Kidney (tissue), 14 donors: Measurements from ENCODE around the gene RPL34. TPM values are rescaled to one million over a fixed set of nuclear protein-coding genes. Genes with fewer than 3 reads are reported as not detected.

ENCODE experiments used
- DNase-seq, 5 donors: peaks; one replicate each; pipeline ENCODE4 v3.0.0-alpha.2; 2013 to 2020
- FAIRE-seq: peaks from 2 replicates; lab custom pipeline; 2012; peaks lifted over from hg19 to GRCh38; lab: Jason Lieb, UNC
- H3K27ac ChIP-seq, 2 donors: one replicate each; pipeline ENCODE4 v1.7.0; 2013; ENCODE audit warnings: low read depth in 2 of 2, low read length in 2 of 2, inconsistent platforms in 1 of 2
- H3K27me3 ChIP-seq: one replicate; pipeline ENCODE4 v1.7.1; 2013; ENCODE audit warnings: low read length, inconsistent platforms; ENCODE audit not compliant: control insufficient read depth, insufficient read depth
- H3K36me3 ChIP-seq, 3 donors: one replicate each; pipeline versions ENCODE4 v1.7.0 to v1.7.1; 2013; ENCODE audit warnings: low read length in 3 of 3, control low read depth in 1 of 3, inconsistent platforms in 1 of 3; ENCODE audit not compliant: insufficient read depth in 3 of 3, control insufficient read depth in 2 of 3
- H3K4me1 ChIP-seq, 3 donors: one replicate each; pipeline versions ENCODE4 v1.7.0 to v1.7.1; 2013; ENCODE audit warnings: low read length in 3 of 3, inconsistent platforms in 1 of 3, low read depth in 1 of 3; ENCODE audit not compliant: control insufficient read depth in 2 of 3, insufficient read depth in 2 of 3
- H3K4me3 ChIP-seq, 3 donors: one replicate each; pipeline versions ENCODE4 v1.7.0 to v1.8.1; 2013; ENCODE audit warnings: low read length in 3 of 3, control low read depth in 1 of 3, inconsistent platforms in 1 of 3
- H3K9ac ChIP-seq, 3 donors: one replicate each; pipeline versions ENCODE4 v1.7.0 to v1.7.1; 2013; ENCODE audit warnings: low read length in 3 of 3, control low read depth in 1 of 3, inconsistent platforms in 1 of 3
- H3K9me3 ChIP-seq, 3 donors: one replicate each; pipeline versions ENCODE4 v1.7.0 to v1.7.1; 2013; ENCODE audit warnings: low read length in 3 of 3, control low read depth in 1 of 3, inconsistent platforms in 1 of 3; ENCODE audit not compliant: control insufficient read depth in 2 of 3, insufficient read depth in 1 of 3
- intact Hi-C: fragments of 100-400 bp; cut with DNase I; formaldehyde crosslinking; loops from one replicate; pipeline ENCODE4 v1.11.1; 2022
- polyA plus RNA-seq: library from polyadenylated mRNA; stranded (reverse); fragments of 350-450 nt; fragmentation: Illumina TruSeq; extraction: RNeasy Lipid Tissue Mini Kit (QIAGEN cat#74804); gene quantifications from one replicate; pipeline ENCODE4 v1.2.3, GENCODE V29; 2014; ENCODE audit warnings: low read depth, low replicate concordance; ENCODE audit not compliant: insufficient read depth
- total RNA-seq: library from RNA; stranded (reverse); fragmentation: NEBNext Ultra II Directional; extraction: Animal tissue kit (Norgen Biotek cat#: 25700); gene quantifications from one replicate; pipeline ENCODE4 v1.2.1, GENCODE V29; 2021
- TF ChIP-seq, protein P1 (sequence below): IDR thresholded peaks from 3 replicates; pipeline ENCODE4 v1.5.1; 2012; ENCODE audit warnings: mild to moderate bottlenecking, moderate library complexity, borderline replicate concordance; ENCODE audit not compliant: insufficient read depth; ENCODE audit errors: extremely low read depth
- donor health status: control.
- donor health status: control.
- donor health status: control.
- donor health status: control.
- donor health status: control.
- donor health status: DM: yes; HTN: yes; CAD: no.
- donor health status: Normal renal cell carcinoma (clear cell type).

The RPL34 gene
- total and polyA plus RNA-seq, 2 donors from 2014 or later, result 953 to 2,105 TPM

DNA sequence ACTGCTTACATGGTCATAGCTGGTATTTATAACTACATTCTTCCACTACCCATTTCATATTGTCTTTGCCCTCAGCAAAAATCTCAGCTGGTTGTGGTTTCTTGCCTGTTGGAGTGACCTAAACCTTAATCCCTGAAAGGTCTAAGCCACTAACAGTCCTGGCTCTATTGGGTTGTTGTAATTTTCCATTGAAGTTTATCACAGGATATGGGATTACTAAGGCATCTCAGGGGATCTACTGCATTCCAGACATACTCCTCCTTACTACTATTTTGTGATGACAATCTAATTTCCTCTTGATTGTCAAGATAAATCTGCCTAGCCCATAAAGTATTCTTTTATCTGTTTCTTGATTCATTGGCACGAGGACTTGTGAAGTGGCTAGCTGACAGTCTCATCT is 23.9 kb downstream of the RPL34 start:
- Histone ChIP-seq H3K27ac (no peak overlapping the region), H3K9ac (no peak overlapping the region), H3K4me1 (no peaks in the 10 kb centered on the region), H3K9me3 (no peaks in the 10 kb centered on the region), H3K36me3 (no peaks in the 10 kb centered on the region), H3K4me3 (no peak overlapping the region), H3K27me3 (no peaks in the 10 kb centered on the region)
- TF ChIP-seq, protein P1, sequence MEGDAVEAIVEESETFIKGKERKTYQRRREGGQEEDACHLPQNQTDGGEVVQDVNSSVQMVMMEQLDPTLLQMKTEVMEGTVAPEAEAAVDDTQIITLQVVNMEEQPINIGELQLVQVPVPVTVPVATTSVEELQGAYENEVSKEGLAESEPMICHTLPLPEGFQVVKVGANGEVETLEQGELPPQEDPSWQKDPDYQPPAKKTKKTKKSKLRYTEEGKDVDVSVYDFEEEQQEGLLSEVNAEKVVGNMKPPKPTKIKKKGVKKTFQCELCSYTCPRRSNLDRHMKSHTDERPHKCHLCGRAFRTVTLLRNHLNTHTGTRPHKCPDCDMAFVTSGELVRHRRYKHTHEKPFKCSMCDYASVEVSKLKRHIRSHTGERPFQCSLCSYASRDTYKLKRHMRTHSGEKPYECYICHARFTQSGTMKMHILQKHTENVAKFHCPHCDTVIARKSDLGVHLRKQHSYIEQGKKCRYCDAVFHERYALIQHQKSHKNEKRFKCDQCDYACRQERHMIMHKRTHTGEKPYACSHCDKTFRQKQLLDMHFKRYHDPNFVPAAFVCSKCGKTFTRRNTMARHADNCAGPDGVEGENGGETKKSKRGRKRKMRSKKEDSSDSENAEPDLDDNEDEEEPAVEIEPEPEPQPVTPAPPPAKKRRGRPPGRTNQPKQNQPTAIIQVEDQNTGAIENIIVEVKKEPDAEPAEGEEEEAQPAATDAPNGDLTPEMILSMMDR, result no peak
- FAIRE-seq (no peak), DNase-seq (no peak)
- intact Hi-C loops, result no loop called here

DNA sequence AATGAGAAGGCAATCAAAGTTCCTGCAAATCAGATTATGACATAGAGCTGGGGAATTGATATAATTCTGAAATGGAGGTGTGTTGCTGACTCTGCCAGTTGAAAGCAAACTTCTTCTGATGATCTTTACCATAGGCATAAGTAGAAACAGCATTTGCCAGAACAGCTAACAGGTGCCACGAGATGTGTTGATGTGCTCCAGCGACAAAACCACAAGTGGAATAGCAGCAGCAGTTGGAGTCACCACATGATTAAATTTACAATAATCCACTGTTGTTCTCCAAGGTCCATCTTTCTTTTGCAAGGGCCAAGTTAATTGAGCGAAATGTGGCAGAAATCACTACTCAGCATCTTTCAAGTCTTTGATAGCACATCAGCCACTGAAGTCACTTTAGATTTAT is 26.3 kb downstream of the RPL34 start:
- no peak for FAIRE-seq
- intact Hi-C loops, result no loop called here
- no peak overlapping the region for H3K4me3 ChIP-seq
- no peak overlapping the region for H3K27ac ChIP-seq
- no peaks in the 10 kb centered on the region for H3K9me3 ChIP-seq
- H3K36me3 ChIP-seq, result no peaks in the 10 kb centered on the region
- H3K27me3 ChIP-seq, result no peaks in the 10 kb centered on the region
- H3K4me1 ChIP-seq, result peaks cover 0 to 2% (median 0%) of the 10 kb centered on the region in 3 donors
- TF ChIP-seq, protein P1, result no peak
- H3K9ac ChIP-seq, result no peak overlapping the region
- DNase-seq, result no peak

GRCh38 chr4:108649863-108650211 is 29.5 kb downstream of the RPL34 start:
- peak overlapping the region; percentile 53 to 61 (median 56) for H3K4me3 ChIP-seq
- H3K4me1 ChIP-seq, result peaks cover 0 to 4% (median 0%) of the 10 kb centered on the region in 3 donors
- intact Hi-C loops, result no loop called here
- no peak overlapping the region for H3K27ac ChIP-seq
- H3K36me3 ChIP-seq, result no peaks in the 10 kb centered on the region
- TF ChIP-seq, protein P1, result no peak
- DNase-seq (no peak), FAIRE-seq (no peak)
- no peaks in the 10 kb centered on the region for H3K27me3 ChIP-seq
- no peaks in the 10 kb centered on the region for H3K9me3 ChIP-seq
- H3K9ac ChIP-seq, result peak overlapping the region in 1 of 3 donors; percentile 46
